ENCODE results near the gene OR52R1.
"Not testable (repeated sequence)": the region's sequence is repeated elsewhere in the genome, so short reads cannot be mapped to it uniquely, and the experiment has no call there.

GRCh38 chr11:4801316-4801715, 2.9 kb downstream of the OR52R1 start:
- not testable (repeated sequence) for TF ChIP-seq ZNF384 (IDR thresholded peaks at IDR 0.05; ENCODE audit: borderline replicate concordance, low read depth, low read length); TBL1XR1 (IDR thresholded peaks at IDR 0.05; ENCODE audit: low read depth, low read length); ZBTB40 (IDR thresholded peaks at IDR 0.05; ENCODE audit: borderline replicate concordance); ETV6 (conservative IDR thresholded peaks at IDR 0.05 in 1 of 2, IDR thresholded peaks at IDR 0.05 in 1 of 2; ENCODE audit: borderline replicate concordance in 1 of 2, low read depth in 1 of 2); RAD21 (IDR thresholded peaks at IDR 0.05; ENCODE audit: insufficient read depth, low read depth, low read length); CHD2 (IDR thresholded peaks at IDR 0.05; ENCODE audit: borderline replicate concordance, low read depth, low read length); EP300 (IDR thresholded peaks at IDR 0.05; ENCODE audit: borderline replicate concordance in 1 of 2, control insufficient read depth in 1 of 2, low read depth in 2 of 2, low read length in 2 of 2)
- TF ChIP-seq, protein P1, sequence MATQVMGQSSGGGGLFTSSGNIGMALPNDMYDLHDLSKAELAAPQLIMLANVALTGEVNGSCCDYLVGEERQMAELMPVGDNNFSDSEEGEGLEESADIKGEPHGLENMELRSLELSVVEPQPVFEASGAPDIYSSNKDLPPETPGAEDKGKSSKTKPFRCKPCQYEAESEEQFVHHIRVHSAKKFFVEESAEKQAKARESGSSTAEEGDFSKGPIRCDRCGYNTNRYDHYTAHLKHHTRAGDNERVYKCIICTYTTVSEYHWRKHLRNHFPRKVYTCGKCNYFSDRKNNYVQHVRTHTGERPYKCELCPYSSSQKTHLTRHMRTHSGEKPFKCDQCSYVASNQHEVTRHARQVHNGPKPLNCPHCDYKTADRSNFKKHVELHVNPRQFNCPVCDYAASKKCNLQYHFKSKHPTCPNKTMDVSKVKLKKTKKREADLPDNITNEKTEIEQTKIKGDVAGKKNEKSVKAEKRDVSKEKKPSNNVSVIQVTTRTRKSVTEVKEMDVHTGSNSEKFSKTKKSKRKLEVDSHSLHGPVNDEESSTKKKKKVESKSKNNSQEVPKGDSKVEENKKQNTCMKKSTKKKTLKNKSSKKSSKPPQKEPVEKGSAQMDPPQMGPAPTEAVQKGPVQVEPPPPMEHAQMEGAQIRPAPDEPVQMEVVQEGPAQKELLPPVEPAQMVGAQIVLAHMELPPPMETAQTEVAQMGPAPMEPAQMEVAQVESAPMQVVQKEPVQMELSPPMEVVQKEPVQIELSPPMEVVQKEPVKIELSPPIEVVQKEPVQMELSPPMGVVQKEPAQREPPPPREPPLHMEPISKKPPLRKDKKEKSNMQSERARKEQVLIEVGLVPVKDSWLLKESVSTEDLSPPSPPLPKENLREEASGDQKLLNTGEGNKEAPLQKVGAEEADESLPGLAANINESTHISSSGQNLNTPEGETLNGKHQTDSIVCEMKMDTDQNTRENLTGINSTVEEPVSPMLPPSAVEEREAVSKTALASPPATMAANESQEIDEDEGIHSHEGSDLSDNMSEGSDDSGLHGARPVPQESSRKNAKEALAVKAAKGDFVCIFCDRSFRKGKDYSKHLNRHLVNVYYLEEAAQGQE (IDR thresholded peaks at IDR 0.05; ENCODE audit: low read depth, low read length): not testable (repeated sequence)
